Ascending aorta (tissue), 2 donors: Measurements from ENCODE around the gene MLLT6. TPM values are rescaled to one million over a fixed set of nuclear protein-coding genes. Genes with fewer than 3 reads are reported as not detected.
A peak's percentile ranks its signal among the peaks of the same experiment; 100 is the strongest.

Experiments
- DNase-seq, 2 donors: peaks; one replicate each; pipeline ENCODE4 v3.0.0-alpha.2; 2019; ENCODE audit warnings: low spot score in 2 of 2
- H3K27ac ChIP-seq, 2 donors: fragments of 200-600 bp; sonication (generic); one replicate each; pipeline ENCODE4 v1.5.1; 2016 to 2017; ENCODE audit warnings: mild to moderate bottlenecking in 1 of 2
- H3K27me3 ChIP-seq: fragments of 200-600 bp; sonication (generic); one replicate; pipeline ENCODE4 v1.5.1; 2017
- H3K36me3 ChIP-seq, 2 donors: fragments of 200-600 bp; sonication (generic); one replicate each; pipeline ENCODE4 v1.5.1; 2016
- H3K4me1 ChIP-seq, 2 donors: fragments of 200-600 bp; sonication (generic); one replicate each; pipeline ENCODE4 v1.5.1; 2016 to 2017; ENCODE audit warnings: mild to moderate bottlenecking in 1 of 2
- H3K4me3 ChIP-seq, 2 donors: fragments of 200-600 bp; sonication (generic); one replicate each; pipeline ENCODE4 v1.5.1; 2016 to 2017; ENCODE audit warnings: mild to moderate bottlenecking in 1 of 2
- H3K9me3 ChIP-seq, 2 donors: fragments of 200-600 bp; sonication (generic); one replicate each; pipeline ENCODE4 v1.5.1; 2016
- CTCF ChIP-seq, 3 experiments: fragments of 200-600 bp in 2 of 3; fragments of 450-650 bp in 1 of 3; sonication (generic) in 2 of 3; IDR thresholded peaks; one replicate each; pipeline ENCODE4 v1.5.1; 2016 to 2019; ENCODE audit warnings: antibody characterized with exemption in 3 of 3, mild to moderate bottlenecking in 1 of 3, moderate library complexity in 1 of 3
- intact Hi-C: fragments of 100-400 bp; cut with DNase I; formaldehyde crosslinking; loops from one replicate; pipeline ENCODE4 v1.15.1; 2023
- total RNA-seq: library from RNA; depleted of rRNA; stranded (reverse); fragments of >200 nt; gene quantifications from one replicate; pipeline ENCODE4 v1.1.0, GENCODE V29; 2016

Gene MLLT6
- total RNA-seq, 1 donor from 2014 or later: 100 TPM

GRCh38 chr17:38697061-38697820 is 7.8 kb upstream of the MLLT6 start:
- no peak overlapping the region for H3K4me3 ChIP-seq
- no peak for DNase-seq
- intact Hi-C loops: no loop called here
- no peak for TF ChIP-seq CTCF (IDR thresholded peaks at IDR 0.05)
- H3K27ac ChIP-seq: no peak overlapping the region
- H3K9me3 ChIP-seq: no peaks in the 10 kb centered on the region
- peaks cover 3 to 8% of the 10 kb centered on the region in 2 donors for H3K4me1 ChIP-seq
- no peaks in the 10 kb centered on the region for H3K27me3 ChIP-seq
- H3K36me3 ChIP-seq: no peaks in the 10 kb centered on the region

- no peaks in the 10 kb centered on the region for H3K9me3 ChIP-seq
- H3K4me1 ChIP-seq: peaks cover 8 to 15% of the 10 kb centered on the region in 2 donors
- H3K27ac ChIP-seq: no peak overlapping the region
- DNase-seq: no peak
- H3K27me3 ChIP-seq: no peaks in the 10 kb centered on the region
- intact Hi-C loops: no loop called here
- no peak overlapping the region for H3K4me3 ChIP-seq
- TF ChIP-seq CTCF (IDR thresholded peaks at IDR 0.05): no peak
- no peaks in the 10 kb centered on the region for H3K36me3 ChIP-seq
Observed at GRCh38 chr17:38698760-38699159, 6.3 kb upstream of the MLLT6 start.

- intact Hi-C loops: loop anchor here (1.0 to 2.0 kb wide), 3 partner anchors 29 to 97 kb away; partner anchors contain the start of genes CISD3 and PIP4K2B
- DNase-seq: peak in 1 of 2 donors; percentile 76
- no peaks in the 10 kb centered on the region for H3K9me3 ChIP-seq
Observed at GRCh38 chr17:38701504-38702165, 3.4 kb upstream of the MLLT6 start.

GRCh38 chr17:38702166-38702915 is 2.7 kb upstream of the MLLT6 start:
- intact Hi-C loops: loop anchor here (1.0 to 2.0 kb wide), 3 partner anchors 28 to 96 kb away; partner anchors contain the start of genes CISD3 and PIP4K2B
- no peaks in the 10 kb centered on the region for H3K27me3 ChIP-seq
- no peaks in the 10 kb centered on the region for H3K9me3 ChIP-seq
- peak overlapping the region; percentile 93 to 98 for H3K27ac ChIP-seq
- peaks cover 4 to 17% of the 10 kb centered on the region in 2 donors for H3K4me1 ChIP-seq
- DNase-seq: peak; percentile 59 to 94
- TF ChIP-seq CTCF (IDR thresholded peaks at IDR 0.05): no peak
- H3K36me3 ChIP-seq: no peaks in the 10 kb centered on the region
- H3K4me3 ChIP-seq: peak overlapping the region; percentile 97 to 98

More at GRCh38 chr17:38701504-38702165, 3.4 kb upstream of the MLLT6 start:
- Histone ChIP-seq H3K4me3 (peak overlapping the region; percentile 97 to 98), H3K27me3 (no peaks in the 10 kb centered on the region), H3K36me3 (no peaks in the 10 kb centered on the region), H3K4me1 (peaks cover 4 to 15% of the 10 kb centered on the region in 2 donors), H3K27ac (peak overlapping the region; percentile 93 to 98)
- no peak for TF ChIP-seq CTCF (IDR thresholded peaks at IDR 0.05)

- H3K27ac ChIP-seq: peak overlapping the region; percentile 93 to 98
- intact Hi-C loops: loop anchor here (1.0 to 2.0 kb wide), 3 partner anchors 27 to 96 kb away; partner anchors contain the start of genes CISD3 and PIP4K2B
- H3K4me3 ChIP-seq: peak overlapping the region; percentile 97 to 98
- H3K4me1 ChIP-seq: peaks cover 4 to 18% of the 10 kb centered on the region in 2 donors
- no peak for TF ChIP-seq CTCF (IDR thresholded peaks at IDR 0.05)
- DNase-seq: no peak
- H3K9me3 ChIP-seq: no peaks in the 10 kb centered on the region
- peaks cover 0 to 3% of the 10 kb centered on the region in 2 donors for H3K36me3 ChIP-seq
- H3K27me3 ChIP-seq: no peaks in the 10 kb centered on the region
Observed at GRCh38 chr17:38702916-38703741, 1.9 kb upstream of the MLLT6 start.
